ENCODE data around the gene VAV3. TPM values are rescaled to one million over a fixed set of nuclear protein-coding genes. Genes with fewer than 3 reads are reported as not detected.

Gene VAV3
- total RNA-seq, 1 donor from 2014 or later: 2.5 TPM

DNA sequence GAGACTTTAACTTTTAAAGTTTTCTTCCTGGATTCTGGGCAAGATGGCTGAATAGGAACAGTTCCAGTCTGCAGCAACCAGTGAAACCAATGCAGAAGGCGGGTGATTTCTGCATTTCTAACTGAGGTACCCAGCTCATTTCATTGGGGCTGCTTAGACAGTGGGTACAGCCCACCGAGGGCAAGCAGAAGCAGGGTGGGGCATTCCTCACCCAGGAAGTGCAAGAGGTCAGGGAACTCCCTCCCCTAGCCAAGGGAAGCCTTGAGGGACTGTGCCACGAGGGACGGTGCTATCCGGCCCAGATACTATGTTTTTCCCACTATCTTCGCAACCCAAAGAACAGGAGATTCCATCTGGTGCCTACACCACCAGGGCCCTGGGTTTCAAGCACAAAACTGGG lies 121.0 kb downstream of the VAV3 start:
- intact Hi-C loops (cut with micrococcal nuclease): loop anchor here (5.0 kb wide), 1 partner anchor 57 kb away; no protein-coding TSS in a partner anchor

DNA sequence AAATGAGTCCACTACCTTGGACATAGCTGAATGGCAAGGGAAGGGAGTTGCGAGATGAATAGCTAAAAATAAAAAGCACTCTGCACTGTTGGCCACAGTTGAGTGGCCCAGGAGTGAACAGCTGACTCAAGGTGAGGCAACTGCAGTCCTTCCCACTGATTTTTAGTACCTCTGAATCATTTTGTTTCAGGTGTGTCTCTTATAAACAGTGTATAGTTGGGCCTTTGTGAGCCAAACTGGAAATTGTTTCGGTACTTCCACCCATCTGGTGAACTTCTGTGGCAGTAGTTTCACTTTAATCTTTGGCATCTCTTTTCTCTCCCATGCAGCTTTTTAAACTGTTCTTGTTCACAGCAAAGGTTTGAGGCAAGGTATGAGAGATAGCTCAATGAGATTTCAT lies 122.7 kb downstream of the VAV3 start:
- intact Hi-C loops (cut with micrococcal nuclease): loop anchor here (5.0 kb wide), 1 partner anchor 55 kb away; no protein-coding TSS in a partner anchor

DNA sequence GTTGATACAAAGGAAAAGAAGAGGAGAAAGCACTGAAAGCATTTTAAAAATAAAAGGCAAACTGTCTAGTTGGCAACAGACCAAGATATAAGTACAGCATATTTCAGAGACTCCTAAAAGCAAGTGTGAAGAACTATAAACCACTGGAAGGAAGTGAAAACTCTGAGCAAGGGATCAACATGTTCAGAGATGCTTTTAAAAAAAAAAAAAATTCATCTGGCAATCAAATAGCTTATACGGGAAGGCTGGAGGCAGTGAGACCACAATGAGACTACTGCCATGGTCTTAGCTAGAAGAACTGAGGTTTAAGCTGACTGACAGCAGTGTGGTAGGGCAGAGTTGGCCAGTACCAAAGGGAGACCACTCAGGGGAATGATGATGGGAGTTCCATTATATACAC lies 124.3 kb downstream of the VAV3 start:
- intact Hi-C loops (cut with micrococcal nuclease): loop anchor here (5.0 kb wide), 1 partner anchor 53 kb away; no protein-coding TSS in a partner anchor

DNA sequence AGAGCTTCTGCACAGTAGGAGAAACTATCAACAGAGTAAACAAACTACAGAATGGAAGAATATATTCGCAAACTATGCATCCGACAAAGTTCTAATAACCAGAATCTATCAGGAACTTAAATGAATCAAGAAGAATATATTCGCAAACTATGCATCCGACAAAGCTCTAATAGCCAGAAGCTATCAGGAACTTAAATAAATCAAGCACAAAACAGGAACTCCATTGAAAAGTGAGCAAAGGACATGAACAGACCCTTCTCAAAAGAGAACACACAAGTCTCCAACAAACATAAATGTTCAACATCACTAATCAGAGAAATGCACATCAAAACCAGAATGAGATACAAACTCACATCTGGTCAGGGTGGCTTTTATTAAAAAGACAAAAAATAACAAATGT lies 126.9 kb downstream of the VAV3 start:
- intact Hi-C loops (cut with micrococcal nuclease): no loop called here

DNA sequence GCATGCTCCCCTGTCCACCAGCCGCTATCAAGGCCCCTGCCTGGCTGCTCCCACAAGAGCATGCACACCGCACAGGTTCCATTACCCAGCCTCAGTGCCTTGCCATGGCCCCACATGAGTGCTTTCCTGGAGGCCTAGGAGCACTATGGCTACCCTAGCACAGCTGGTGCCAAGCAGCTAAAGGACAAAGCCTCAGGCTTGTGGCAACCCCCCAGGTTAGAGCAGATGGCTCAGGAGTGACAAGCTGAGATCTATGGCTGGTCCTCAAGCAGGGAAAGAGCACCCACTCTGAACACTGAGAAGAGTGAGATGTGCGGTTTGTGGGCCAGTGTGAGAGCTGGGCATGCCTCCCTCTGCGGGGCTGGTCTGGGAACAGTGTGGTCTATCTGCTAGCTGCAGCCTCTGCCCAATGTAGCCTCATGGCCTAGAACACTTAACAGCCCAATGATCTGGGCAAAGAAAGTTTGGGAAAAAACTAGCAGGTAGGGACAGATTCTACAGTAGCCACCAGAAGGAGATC lies 129.8 kb downstream of the VAV3 start:
- intact Hi-C loops (cut with micrococcal nuclease): no loop called here

DNA sequence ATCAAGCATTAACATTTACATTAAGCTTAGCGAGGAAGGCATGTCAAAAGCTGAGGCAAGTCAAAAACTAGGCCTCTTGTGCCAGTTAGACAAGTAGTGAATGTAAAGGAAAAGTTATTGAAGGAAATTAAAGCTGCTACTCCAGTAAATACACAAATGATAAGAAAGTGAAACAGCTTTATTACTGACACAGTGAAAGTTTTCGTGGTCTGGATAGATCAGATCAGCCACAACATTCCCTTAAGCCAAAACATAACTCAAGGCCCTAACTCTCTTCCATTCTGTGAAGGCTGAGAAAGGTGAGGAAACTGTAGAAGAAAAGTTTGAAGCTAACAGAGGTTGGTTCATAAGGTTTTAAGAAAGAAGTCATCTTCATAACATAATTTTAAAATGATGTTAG lies 131.9 kb downstream of the VAV3 start:
- intact Hi-C loops (cut with micrococcal nuclease): no loop called here

DNA sequence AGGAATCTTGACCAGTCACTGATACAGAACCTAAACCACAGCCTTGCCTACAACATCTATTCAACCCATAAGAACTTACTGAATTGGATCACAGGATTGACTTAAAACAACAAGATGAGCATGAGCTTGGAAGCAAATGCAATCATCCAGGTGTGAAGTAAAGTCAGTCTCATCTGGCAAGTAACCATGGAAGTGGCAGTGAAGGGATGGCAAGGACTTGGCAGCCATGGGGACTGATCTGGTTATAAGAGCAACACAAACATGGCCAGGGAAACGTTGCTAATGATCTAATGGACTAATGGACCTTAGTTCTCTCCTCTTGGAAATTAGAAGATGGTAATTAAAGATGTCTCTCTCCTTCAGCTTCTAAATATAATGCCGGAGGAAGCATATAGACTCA lies 133.1 kb downstream of the VAV3 start:
- intact Hi-C loops (cut with micrococcal nuclease): no loop called here

DNA sequence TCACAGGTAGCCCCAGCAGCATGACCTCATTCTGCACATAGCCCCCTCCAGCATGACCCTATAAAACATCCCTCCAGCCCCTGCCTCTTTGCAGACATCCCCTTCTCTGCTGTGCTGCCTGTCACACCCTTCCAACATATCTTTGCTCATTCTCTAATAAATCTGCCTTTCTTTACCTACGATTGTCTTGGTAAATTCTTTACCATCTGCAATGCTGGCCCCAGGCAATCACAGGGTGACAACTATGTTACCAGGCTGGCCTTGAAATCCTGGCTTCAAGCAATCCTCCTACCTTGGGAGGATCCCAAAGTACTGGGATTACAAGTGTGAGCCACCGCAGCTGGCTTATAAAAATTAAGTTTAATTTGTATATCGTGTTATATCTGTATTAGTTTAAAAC lies 134.5 kb downstream of the VAV3 start:
- intact Hi-C loops (cut with micrococcal nuclease): no loop called here

DNA sequence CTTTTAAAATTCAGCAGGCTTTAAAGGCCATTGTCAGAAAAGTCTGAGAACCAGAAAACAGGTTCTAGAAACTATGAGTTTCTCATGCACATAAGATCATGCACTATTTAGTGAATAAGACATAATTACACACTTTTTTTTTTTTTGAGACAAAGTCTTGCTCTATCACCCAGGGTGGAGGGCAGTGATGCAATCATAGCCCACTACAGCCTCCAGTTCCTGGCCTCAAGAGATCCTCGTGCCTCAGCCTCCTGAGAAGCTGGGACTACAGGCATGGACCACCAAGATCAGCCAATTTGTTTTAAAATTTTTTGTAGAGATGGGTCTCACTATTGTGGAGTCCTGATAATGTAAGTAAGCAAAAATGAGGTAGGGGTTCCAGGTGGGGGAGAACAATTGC lies 134.9 kb downstream of the VAV3 start:
- intact Hi-C loops (cut with micrococcal nuclease): no loop called here

DNA sequence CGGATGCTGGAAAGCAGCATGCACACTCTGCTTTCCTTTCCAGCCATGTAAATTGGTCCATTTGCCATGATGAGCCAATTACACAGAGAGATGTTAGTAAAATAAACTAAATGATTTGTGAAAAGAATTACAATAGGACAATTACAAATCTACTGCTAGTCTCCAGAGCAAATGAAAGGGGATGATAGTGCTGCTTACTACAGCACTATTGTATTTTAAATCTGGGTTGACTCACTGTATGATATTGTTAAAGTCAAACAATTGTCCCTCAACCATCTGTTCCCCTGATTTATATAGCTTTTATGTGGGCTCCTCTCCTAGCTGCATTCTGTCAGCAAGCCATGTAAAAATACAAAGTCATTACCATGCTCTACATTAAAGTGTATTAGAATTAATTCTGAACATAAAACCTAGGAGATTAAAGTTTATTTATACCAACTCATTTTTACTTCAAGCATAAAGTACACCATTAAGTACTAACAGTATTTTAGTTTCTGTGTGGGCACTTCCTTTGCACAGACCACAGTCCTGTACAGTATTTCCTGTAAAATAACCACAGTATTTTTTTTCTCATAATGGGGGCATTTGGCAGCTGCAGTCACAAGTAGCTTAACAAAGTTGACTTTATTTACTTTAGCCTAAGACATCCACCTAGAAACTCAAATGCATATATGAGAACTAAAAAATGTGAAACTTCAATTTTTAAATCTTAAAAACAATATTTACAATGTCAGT lies 135.8 kb downstream of the VAV3 start:
- intact Hi-C loops (cut with micrococcal nuclease): no loop called here

DNA sequence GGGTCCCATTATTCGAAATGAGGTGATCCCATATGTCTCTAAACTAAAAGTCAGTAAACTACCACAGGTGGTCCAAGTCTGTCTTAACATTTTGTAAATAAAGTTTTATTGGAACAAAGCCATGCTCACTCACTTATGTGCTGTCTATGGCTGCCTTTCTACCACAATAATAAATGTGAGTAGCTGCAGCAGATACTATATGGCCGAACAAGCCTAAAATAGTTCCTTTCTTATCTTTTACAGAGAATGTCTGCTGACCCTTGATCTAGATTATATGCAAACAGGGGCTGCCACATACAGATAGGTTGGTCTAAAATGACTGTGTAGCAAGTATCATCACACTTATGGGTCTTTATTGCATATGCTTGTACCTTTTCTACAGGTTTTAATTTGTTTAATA lies 140.0 kb downstream of the VAV3 start:
- intact Hi-C loops (cut with micrococcal nuclease): no loop called here

DNA sequence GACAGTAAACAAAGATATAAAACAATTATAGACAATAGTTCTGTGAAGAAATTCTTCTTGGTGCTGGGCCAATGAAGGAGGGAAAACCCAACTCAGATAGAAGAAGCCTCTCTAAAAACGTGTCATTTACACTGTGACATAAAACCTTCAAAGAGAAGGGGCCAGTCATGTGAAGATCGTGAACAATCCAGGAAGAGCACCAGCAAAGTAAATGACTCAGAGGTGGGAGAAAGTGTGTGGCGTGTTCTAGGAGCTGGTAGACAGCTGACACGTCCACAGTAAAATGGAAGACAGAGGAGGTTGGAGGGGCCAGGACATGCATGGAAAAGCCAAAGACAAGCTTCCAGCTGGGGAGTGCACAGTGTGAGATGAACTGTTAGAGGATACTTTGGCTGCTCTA lies 143.6 kb downstream of the VAV3 start:
- intact Hi-C loops (cut with micrococcal nuclease): no loop called here

DNA sequence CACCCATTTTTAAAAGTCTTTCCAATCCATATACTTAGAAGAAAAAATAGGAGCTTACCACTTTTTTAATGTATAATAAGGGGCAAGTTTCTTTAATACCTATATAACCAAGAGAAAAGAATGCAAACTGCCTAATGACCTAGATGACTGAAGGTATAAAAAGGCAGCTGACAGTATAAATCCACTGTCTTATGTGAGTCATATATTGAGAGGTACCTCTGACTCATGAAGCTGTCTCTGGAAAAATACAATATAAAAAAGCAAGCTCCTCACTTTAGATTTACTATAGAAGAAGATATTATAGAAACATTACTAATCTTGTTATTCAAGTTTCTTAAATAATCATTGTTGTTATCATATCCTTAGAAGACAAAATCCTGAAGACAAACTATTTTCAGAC lies 144.2 kb downstream of the VAV3 start:
- intact Hi-C loops (cut with micrococcal nuclease): no loop called here

DNA sequence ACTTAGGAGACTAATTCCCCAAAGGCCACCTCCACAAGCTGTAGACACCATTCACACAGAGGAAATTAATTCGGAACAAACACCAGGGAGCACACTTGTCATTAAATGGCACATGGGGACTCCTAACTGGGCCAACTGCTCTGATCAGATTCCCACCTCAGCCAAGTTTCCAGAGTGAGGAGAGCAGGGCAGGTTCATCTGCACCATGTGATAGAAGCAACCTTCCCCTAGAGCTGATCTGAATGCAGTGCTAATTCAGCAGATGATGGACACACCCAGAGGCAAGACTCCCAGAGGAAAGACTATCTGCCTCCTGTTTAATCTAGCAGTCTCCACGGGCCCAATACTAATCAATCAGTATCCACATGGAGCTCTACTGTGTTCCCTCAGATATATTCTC lies 147.0 kb downstream of the VAV3 start:
- intact Hi-C loops (cut with micrococcal nuclease): no loop called here

DNA sequence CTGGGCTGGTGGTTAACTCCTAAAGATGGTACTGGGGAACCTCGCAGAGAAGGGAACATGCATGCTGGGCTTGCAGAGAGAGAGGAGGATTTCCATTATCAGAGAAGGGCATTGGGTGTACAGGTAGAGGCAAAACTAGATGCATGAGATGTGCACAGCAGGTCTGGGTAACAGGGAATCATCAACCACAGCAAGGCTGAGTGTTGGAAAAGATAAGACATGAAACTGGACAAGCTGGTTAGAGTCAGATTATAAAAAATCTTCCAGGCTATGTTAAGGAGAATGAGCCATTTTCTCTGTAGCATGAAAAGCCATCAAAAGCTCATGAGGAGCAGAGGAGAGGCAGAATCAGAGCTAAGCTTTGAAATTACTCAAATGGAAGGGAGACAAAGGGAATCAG lies 147.8 kb downstream of the VAV3 start:
- intact Hi-C loops (cut with micrococcal nuclease): no loop called here

DNA sequence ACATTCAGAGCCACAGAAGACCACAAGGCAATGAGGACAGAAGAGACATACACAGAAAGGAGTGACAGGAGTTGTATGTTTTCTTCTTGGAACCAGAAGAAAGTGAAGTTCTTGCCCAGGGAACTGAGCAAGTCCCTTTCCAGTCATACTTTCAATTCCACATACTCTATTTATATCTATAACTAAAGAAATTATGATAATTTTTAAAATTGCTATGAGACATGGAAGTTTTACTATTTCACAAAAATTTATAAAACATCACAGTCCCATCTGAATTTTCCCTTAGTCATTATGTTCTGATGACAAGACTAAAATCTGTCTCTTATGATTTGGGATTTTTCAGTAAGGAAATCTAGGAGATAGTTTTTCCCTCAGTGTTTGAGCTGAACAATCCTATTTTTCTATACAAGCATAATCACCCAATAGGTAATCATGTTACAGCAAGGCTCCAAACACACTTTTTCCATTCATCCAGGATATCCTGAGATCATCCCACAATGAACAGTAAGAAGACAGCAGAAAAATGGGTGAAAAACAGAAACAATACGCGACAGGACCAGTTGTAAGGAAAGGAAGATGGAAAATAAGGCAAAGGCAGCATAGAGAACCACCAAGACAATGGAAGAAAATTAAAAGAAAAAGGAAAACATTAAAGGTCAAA lies 154.6 kb downstream of the VAV3 start:
- intact Hi-C loops (cut with micrococcal nuclease): no loop called here

DNA sequence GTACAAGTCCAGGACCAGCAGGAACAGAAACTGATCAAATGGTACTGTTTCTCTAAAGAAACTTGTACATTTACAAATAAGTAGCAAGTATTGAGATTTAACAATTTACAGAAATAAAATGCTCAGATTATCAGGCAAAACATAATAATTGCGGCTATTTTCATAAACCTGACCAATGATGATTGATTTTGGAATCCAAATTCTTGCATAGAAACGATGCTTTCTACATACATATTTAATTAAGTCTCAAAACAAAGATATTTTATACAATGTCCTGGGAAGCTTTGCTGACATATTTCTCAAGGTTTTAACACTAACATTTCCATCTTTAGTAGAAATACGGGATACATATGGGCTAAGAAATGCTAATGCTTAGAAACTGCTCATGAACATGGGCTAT lies 157.1 kb downstream of the VAV3 start:
- intact Hi-C loops (cut with micrococcal nuclease): loop anchor here (5.0 kb wide), 1 partner anchor 159 kb away; the partner anchor contains the start of gene VAV3

DNA sequence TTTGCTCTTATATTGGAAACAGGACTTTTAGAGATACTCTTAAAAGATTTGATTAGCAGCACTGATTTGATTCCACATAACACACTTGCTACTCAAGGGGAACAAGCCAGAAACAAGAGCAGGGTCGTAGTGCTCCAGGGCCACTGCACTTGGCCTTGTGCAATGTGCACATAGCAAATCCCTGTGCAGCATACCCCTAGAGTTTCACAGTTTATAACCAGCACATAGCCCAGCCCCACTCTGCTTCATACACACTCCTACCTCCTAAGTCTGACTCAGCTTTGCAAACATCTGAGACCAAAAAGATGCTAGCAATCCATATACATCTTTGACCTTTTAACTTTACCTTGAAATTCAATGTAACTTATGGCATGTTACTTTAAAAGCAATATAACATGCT lies 157.6 kb downstream of the VAV3 start:
- intact Hi-C loops (cut with micrococcal nuclease): loop anchor here (5.0 kb wide), 1 partner anchor 160 kb away; the partner anchor contains the start of gene VAV3

DNA sequence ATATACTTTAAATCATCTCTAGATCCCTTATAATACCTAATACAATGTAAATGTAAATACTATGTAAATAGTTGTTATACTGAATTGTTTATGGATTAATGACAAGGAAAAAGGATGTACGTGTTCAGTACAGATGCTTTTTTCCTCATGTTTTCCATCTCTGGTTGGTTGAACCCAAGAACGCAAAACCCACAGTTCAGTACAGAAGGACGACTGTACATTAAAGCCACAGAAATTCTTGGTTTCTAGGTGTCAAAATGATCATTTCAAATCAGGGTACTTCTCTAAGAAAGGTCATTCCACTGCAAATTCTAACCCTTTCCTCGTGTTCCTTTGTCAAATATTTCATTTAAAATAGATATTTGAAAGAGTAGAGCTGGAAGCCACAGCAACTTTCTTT lies 158.1 kb downstream of the VAV3 start:
- intact Hi-C loops (cut with micrococcal nuclease): loop anchor here (5.0 kb wide), 1 partner anchor 160 kb away; the partner anchor contains the start of gene VAV3

DNA sequence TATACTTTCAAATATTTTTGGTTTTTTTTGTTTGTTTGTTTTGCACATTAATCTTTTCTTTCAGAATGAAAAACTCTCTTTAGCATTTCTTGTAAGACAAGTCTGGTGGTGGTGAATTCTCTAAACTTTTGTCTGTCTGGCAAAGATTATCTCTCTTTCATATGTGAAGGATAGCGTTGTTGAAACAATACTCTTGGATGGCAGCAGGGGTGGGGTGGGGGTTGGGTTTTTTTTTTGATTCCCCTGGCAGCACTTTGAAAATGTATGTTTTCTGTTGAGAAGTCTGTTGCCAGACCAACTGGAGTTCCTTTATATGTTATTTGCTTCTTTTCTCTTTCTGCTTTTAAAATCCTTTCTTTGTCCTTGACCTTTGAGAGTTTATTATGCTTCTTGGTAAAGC lies 160.2 kb downstream of the VAV3 start:
- intact Hi-C loops (cut with micrococcal nuclease): loop anchor here (1.0 to 5.0 kb wide), 2 partner anchors 18 to 163 kb away; partner anchors contain the start of gene VAV3

DNA sequence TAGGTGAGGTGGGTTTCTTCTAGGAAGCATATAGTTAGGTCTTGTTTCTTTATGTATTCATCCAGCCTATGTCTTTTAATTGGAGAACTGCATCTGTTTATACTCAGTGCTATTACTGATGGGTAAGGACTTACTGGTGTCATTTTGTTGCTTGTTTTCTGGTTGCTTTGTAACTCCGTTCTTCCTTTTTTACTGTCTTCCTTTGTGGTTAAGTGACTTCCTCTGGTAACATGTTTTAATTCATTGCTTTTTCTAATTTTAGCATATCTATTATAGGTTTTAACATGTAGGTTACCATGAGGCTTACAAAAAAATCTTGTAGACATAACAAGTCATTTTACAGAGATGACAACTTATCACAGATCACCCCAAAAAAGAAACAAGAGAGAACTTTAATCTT lies 160.8 kb downstream of the VAV3 start:
- intact Hi-C loops (cut with micrococcal nuclease): loop anchor here (1.0 kb wide), 1 partner anchor 18 kb away; no protein-coding TSS in a partner anchor

DNA sequence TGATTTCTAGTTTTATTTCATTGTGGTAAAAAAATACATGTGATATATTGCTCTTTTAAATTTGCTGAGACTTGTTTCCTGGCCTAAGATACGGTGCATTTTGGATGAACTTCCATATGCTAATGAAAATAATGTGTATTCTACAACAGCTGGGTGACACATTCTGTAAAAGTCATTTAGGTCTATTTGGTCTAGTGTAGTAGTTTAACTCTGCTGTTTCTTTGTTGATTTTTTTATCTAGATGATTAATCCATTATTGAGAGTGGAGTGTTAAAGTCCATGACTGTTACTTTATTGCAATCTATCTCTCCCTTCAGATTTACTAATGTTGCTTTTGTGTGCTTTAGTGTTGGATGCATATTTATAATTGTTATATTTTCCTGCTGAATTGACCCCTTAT lies 161.4 kb downstream of the VAV3 start:
- intact Hi-C loops (cut with micrococcal nuclease): no loop called here
